OCI-LY3 (cell line): Measurements from ENCODE around the gene NQO1.

Experiments used
- H2AFZ ChIP-seq: fragments of 200-600, 300-600 bp; shearing (Covaris generic); 2 replicates; pipeline ENCODE4 v1.6.0; 2014; ENCODE audit warnings: antibody characterized with exemption, low read depth, low read length
- H3K27ac ChIP-seq: fragments of 200-600, 300-600 bp; sonication (generic); 2 replicates; pipeline ENCODE4 v1.5.1; 2014; ENCODE audit warnings: mild to moderate bottlenecking, low read length, moderate library complexity, mixed read lengths
- H3K27me3 ChIP-seq: fragments of 200-600, 300-600 bp; sonication (generic); 2 replicates; pipeline ENCODE4 v1.6.1; 2014; ENCODE audit warnings: low read depth, low read length, mixed read lengths
- H3K36me3 ChIP-seq: fragments of 200-600, 300-600 bp; sonication (generic); replicated peaks from 2 replicates; pipeline ENCODE3; 2014; ENCODE audit warnings: low read depth, low read length, mixed read lengths
- H3K4me1 ChIP-seq: fragments of 300-600, 200-600 bp; sonication (generic); 2 replicates; pipeline ENCODE4 v1.6.1; 2014; ENCODE audit warnings: low read length, mixed read lengths
- H3K4me2 ChIP-seq: fragments of 200-600, 300-600 bp; sonication (generic); 2 replicates; pipeline ENCODE4 v1.6.1; 2014; ENCODE audit warnings: low read length, mixed read lengths
- H3K4me3 ChIP-seq: fragments of 300-600, 200-600 bp; sonication (generic); 2 replicates; pipeline ENCODE4 v1.5.1; 2014; ENCODE audit warnings: antibody characterized with exemption, mild to moderate bottlenecking, low read length, moderate library complexity
- H3K79me2 ChIP-seq: fragments of 300-600, 200-600 bp; shearing (Covaris generic); 2 replicates; pipeline ENCODE4 v1.6.1; 2014; ENCODE audit warnings: mild to moderate bottlenecking, low read length, mixed read lengths
- H3K9ac ChIP-seq: fragments of 300-600, 200-600 bp; shearing (Covaris generic); 2 replicates; pipeline ENCODE4 v1.6.0; 2014; ENCODE audit warnings: mild to moderate bottlenecking, low read length, moderate library complexity
- H3K9me3 ChIP-seq: fragments of 200-600, 300-600 bp; shearing (Covaris generic); 2 replicates; pipeline ENCODE4 v1.6.1; 2014; ENCODE audit warnings: low read length, mixed read lengths; ENCODE audit not compliant: insufficient read depth
- H4K20me1 ChIP-seq: fragments of 200-600, 300-600 bp; sonication (generic); 2 replicates; pipeline ENCODE4 v1.6.1; 2016; ENCODE audit warnings: low read length, mixed read lengths; ENCODE audit not compliant: insufficient read depth
- EZH2phosphoT487 ChIP-seq: fragments of 200-600 bp; shearing (Covaris generic); IDR thresholded peaks from 2 replicates; pipeline ENCODE4 v1.6.1; 2018; ENCODE audit warnings: antibody characterized with exemption, mixed run types, low read depth
- TF ChIP-seq, protein P1 (sequence below): fragments of 200-600, 300-600 bp; sonication (generic); IDR thresholded peaks from 2 replicates; pipeline ENCODE4 v1.5.1; 2014; ENCODE audit warnings: antibody characterized with exemption, low read length, low read depth

NQO1 gene

GRCh38 chr16:69718111-69718764 lies 8.1 kb downstream of the NQO1 start:
- Histone ChIP-seq H3K79me2 (no peaks in the 10 kb centered on the region), H3K27me3 (no peaks in the 10 kb centered on the region), H3K9me3 (no peaks in the 10 kb centered on the region), H4K20me1 (no peaks in the 10 kb centered on the region), H3K4me1 (no peaks in the 10 kb centered on the region; the same call in 1 of the 2 replicates), H3K4me3 (no peak overlapping the region), H3K4me2 (no peak overlapping the region), H3K36me3 (peaks cover 8% of the 10 kb centered on the region), H2AFZ (no peak overlapping the region), H3K9ac (no peak overlapping the region), H3K27ac (no peak overlapping the region)
- TF ChIP-seq, protein P1, sequence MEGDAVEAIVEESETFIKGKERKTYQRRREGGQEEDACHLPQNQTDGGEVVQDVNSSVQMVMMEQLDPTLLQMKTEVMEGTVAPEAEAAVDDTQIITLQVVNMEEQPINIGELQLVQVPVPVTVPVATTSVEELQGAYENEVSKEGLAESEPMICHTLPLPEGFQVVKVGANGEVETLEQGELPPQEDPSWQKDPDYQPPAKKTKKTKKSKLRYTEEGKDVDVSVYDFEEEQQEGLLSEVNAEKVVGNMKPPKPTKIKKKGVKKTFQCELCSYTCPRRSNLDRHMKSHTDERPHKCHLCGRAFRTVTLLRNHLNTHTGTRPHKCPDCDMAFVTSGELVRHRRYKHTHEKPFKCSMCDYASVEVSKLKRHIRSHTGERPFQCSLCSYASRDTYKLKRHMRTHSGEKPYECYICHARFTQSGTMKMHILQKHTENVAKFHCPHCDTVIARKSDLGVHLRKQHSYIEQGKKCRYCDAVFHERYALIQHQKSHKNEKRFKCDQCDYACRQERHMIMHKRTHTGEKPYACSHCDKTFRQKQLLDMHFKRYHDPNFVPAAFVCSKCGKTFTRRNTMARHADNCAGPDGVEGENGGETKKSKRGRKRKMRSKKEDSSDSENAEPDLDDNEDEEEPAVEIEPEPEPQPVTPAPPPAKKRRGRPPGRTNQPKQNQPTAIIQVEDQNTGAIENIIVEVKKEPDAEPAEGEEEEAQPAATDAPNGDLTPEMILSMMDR = no peak
- TF ChIP-seq EZH2phosphoT487 = no peak

- H3K9ac ChIP-seq = no peak overlapping the region
- no peak overlapping the region for H2AFZ ChIP-seq
- no peaks in the 10 kb centered on the region for H3K27me3 ChIP-seq
- no peak overlapping the region for H3K4me3 ChIP-seq
- no peaks in the 10 kb centered on the region for H4K20me1 ChIP-seq
- no peak overlapping the region for H3K27ac ChIP-seq
- H3K4me2 ChIP-seq = no peak overlapping the region
- H3K9me3 ChIP-seq = no peaks in the 10 kb centered on the region
- H3K4me1 ChIP-seq = no peaks in the 10 kb centered on the region
- H3K79me2 ChIP-seq = no peaks in the 10 kb centered on the region
- H3K36me3 ChIP-seq = peaks cover 17% of the 10 kb centered on the region
- TF ChIP-seq EZH2phosphoT487 = no peak
- TF ChIP-seq, protein P1 = no peak
Measured at GRCh38 chr16:69717066-69717465, 9.3 kb downstream of the NQO1 start.

- Histone ChIP-seq H3K27me3 (no peaks in the 10 kb centered on the region), H3K27ac (no peak overlapping the region), H3K79me2 (no peaks in the 10 kb centered on the region), H3K36me3 (peaks cover 30% of the 10 kb centered on the region), H3K9ac (no peak overlapping the region), H3K9me3 (no peaks in the 10 kb centered on the region), H3K4me1 (no peaks in the 10 kb centered on the region), H3K4me3 (no peak overlapping the region), H4K20me1 (no peaks in the 10 kb centered on the region), H2AFZ (no peak overlapping the region), H3K4me2 (no peak overlapping the region)
- TF ChIP-seq, protein P1 = no peak
- TF ChIP-seq EZH2phosphoT487 = no peak
Measured at GRCh38 chr16:69712914-69713581, 13.3 kb downstream of the NQO1 start.

- Histone ChIP-seq H3K4me1 (no peaks in the 10 kb centered on the region), H3K36me3 (peaks cover 30% of the 10 kb centered on the region), H2AFZ (no peak overlapping the region), H3K27me3 (no peaks in the 10 kb centered on the region), H3K4me2 (no peak overlapping the region), H3K27ac (no peak overlapping the region), H4K20me1 (no peaks in the 10 kb centered on the region), H3K9me3 (no peaks in the 10 kb centered on the region), H3K79me2 (no peaks in the 10 kb centered on the region), H3K4me3 (no peak overlapping the region), H3K9ac (no peak overlapping the region)
- TF ChIP-seq, protein P1 = no peak
- TF ChIP-seq EZH2phosphoT487 = no peak
Measured at GRCh38 chr16:69712277-69712676, 14.1 kb downstream of the NQO1 start.
